ENCODE data around the gene SLC29A2.
"Not testable (repeated sequence)": the region's sequence is repeated elsewhere in the genome, so short reads cannot be mapped to it uniquely, and the experiment has no call there.

Gene SLC29A2

DNA sequence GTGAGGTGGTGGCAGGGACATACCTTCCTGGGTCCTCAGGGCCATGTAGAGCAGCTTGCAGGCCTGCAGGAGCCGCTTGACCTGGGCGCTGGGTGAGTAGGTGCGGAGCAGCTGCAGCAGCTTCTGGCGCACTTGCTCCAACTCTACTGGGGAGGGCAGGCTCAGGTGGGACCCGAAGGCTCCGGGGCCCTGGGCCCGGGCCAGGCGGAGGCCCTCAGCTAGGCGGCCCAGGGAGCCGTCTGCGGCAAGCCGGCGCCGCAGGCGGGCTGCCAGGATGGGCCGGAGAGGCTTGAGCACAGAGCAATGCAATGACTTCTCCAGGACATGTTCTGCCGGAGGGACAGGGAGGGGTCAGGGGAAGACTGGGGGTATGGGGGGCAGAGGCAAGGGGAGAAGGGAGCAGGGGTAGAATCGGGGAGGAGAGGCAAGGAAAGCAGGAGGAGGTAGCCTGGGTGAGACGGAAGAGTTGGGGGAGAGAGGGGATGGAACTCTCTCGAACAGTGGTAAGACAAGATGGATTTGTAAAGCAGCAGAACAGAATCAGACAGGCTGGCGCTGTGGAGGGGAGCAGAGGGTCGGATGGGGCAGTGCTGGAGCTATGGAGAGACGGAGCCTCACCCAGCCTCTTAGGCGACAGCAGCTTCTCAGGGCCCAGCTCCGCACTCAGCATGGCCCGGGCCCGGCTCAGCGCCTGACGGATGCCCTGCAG, 37.5 kb downstream of the SLC29A2 start:
- no peak for DNase-seq (ENCODE audit: low spot score)

DNA sequence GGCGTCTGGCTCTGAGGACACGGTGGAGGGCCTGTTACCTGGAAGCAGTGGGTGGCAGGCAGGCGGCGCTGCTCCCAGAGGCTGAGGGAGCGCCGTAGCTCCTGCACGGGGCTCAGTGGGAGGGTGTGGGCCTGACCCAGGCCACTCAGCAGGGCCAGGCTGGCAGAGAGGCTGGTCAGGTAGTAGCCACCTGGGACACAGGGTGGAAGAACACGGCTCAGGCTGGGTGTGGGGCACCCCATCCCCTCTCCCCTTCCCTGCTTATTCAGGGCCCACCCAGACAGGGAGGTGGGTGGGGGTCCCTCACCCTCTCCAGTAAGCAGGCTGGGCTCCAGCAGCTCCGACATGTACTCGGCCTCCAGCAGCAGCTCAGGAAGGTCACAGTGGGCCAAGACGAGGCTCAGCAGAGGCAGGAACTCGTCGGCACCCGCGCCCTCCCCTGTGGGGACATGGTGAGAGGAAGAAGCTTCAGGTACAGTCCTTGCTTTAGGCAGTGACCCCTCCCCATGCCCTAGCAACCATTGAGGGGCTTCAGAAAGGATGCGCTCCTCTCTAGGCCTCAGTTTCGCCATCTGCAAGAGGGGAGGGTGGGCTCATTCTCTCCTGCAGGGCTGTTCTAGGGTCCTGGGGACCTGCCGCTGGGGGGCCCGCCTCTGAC, 38.2 kb downstream of the SLC29A2 start:
- no peak for DNase-seq (ENCODE audit: low spot score)

- no peak for DNase-seq (ENCODE audit: low spot score)
Measured at GRCh38 chr11:66332371-66333219, 39.0 kb downstream of the SLC29A2 start.

GRCh38 chr11:66331542-66332370, 39.8 kb downstream of the SLC29A2 start:
- DNase-seq (ENCODE audit: low spot score): no peak

DNA sequence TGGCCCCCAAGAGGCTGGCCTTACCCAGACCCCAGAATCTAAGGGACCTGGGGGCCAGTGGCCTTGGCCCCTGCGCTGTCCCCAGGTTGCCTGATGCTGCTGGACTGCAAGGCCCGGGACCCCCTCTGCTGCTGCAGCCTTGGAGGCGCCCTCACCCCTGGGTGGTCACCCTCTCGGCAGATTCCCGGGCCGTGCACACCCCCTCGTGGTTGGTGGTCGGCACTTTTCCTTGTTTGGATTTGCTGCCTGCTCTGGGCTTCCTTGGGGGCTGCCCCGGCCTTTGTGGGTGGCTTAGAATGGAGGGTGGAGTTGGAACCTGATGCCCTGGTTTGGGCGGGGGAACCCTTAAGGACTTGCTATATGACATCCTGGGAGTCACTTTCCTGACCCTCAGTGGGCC, 40.6 kb downstream of the SLC29A2 start:
- no peak for DNase-seq (ENCODE audit: low spot score)

- no peak for DNase-seq (ENCODE audit: low spot score)
Measured at GRCh38 chr11:66329165-66329673, 42.3 kb downstream of the SLC29A2 start.

DNA sequence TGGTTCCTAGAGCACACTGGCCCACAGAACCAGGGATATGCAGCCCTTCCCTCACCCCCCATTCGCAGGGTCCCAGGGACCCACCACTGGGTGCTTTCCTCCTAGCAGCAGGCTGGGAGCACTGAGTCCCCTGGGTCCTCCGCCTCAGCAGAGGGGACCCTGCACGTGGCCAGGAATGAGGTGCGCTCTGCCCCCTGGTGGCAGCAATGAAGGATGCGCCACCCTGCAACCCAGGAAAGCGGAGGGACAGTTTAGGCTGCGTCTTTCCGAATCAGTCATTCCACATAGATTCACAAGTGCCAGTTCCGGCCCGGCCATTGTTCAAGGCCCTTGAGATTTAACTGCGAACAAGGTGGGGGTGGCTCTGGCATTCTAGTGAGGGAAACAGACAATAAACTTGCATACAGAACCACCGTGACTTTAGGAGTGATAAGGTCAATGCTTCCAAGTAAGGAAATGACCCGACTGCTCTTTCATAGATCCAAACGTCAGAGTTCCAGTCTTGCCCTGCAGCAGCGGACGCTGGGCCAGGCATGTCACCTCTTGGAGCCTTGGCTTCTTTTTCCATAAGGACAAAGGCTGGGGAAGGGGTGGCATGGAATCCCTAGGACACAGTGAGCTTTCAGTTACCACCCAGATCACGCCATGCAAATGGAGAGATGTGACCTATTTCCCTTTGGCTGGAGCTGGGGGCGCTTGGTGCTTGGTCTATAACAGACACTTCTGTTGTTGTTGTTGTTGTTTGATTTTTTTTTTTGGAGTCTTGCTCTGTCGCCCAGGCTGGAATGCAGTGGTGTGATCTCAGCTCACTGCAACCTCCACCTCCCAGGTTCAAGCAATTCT, 43.0 kb downstream of the SLC29A2 start:
- peak; percentile 83 for DNase-seq (ENCODE audit: low spot score)

DNA sequence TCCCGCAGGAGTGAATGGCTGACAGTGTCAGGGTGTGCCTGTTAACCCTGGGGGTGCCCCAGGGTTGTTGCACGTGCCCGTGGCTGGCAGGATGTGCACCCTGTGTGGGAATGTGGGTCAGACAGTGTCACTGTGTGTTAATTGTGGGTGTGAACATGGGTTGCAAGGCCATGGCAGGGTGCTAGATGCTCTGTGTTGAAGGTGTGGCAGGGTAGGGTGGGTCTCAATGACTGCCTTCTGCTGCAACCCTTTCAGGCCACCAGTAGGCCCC, 43.6 kb downstream of the SLC29A2 start:
- peak; percentile 54 for DNase-seq (ENCODE audit: low spot score)

- no peak for DNase-seq (ENCODE audit: low spot score)
Measured at GRCh38 chr11:66327171-66328030, 44.2 kb downstream of the SLC29A2 start.

DNA sequence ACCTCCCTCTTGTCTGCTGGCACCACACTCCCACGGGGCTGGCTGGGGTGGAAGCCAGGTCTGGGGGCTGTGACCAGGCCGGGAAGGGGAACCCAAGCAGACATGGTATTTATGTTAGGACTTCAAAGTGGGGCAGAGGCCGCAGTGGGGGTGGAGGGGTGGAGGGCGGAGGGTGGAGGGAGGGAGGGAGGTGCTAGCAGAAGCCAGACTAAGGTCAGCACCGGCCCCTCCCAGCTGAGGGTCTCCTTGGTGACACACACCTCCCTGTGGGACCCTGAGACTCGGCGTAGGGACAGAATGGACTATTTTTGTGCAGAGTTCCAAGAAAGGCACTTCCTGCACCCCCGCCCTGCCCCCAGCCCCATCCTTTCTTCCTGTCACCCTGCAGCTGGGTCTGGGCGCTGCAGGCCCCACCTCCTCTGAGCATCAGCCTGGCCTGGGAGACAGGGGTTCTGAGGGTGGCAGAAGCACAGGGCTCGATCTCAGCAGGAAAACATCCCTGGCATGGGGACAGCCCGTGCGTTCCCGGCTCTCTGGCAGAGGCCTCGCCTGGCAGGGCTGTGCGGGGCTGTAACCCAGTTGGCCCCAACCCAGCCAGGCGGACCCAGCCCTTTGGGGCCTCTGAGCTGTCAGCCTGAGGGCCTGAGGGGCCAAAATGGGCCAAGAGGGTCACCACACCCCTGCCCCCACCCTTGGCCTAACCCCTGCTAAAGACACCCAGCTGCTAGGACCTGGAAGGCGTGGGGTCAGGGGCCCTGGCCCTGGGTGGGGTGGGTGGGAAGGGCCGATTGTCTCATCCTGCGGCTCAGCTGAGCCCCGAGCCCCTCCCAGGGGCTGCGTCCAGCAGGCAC, 45.1 kb downstream of the SLC29A2 start:
- peak; percentile 24 for DNase-seq (ENCODE audit: low spot score)

GRCh38 chr11:66325263-66325671, 46.3 kb downstream of the SLC29A2 start:
- DNase-seq (ENCODE audit: low spot score): no peak

DNA sequence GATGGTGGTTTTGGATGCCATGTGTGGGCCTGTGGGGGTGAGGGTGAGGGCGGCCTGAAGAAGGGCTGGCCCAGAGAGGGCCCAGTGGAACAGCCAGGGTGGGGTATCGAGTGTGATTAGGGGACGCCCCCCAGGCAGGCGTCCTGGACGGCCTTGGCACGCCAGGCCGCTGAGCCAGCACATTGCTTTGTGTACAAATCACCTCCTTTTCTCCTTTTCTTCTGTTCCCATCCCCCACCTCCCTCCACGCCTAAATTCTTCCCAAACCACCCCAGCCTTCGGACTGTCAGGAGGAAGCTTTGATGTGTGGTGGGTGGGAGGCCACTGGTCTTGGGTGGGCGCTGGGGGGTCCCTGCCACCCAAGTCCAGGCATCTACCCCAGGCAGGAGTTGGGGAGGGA, 46.9 kb downstream of the SLC29A2 start:
- DNase-seq (ENCODE audit: low spot score): no peak

- DNase-seq (ENCODE audit: low spot score): no peak
Measured at GRCh38 chr11:66323684-66324083, 47.9 kb downstream of the SLC29A2 start.

GRCh38 chr11:66322732-66323427, 48.7 kb downstream of the SLC29A2 start:
- DNase-seq (ENCODE audit: low spot score): no peak

- no peak for DNase-seq (ENCODE audit: low spot score)
Measured at GRCh38 chr11:66321606-66322005, 50.0 kb downstream of the SLC29A2 start.

- DNase-seq (ENCODE audit: low spot score): not testable (repeated sequence)
Measured at GRCh38 chr11:66320748-66321147, 50.8 kb downstream of the SLC29A2 start.

DNA sequence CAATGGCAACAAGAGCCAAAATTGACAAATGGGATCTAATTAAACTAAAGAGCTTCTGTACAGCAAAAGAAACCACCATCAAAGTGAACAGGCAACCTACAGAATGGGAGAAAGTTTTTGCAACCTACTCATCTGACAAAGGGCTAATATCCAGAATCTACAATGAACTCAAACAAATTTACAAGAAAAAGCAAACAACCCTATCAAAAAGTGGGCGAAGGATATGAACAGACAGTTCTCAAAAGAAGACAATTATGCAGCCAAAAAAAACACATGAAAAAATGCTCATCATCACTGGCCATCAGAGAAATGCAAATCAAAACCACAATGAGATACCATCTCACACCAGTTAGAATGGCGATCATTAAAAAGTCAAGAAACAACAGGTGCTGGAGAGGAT, 51.3 kb downstream of the SLC29A2 start:
- DNase-seq (ENCODE audit: low spot score): not testable (repeated sequence)

DNA sequence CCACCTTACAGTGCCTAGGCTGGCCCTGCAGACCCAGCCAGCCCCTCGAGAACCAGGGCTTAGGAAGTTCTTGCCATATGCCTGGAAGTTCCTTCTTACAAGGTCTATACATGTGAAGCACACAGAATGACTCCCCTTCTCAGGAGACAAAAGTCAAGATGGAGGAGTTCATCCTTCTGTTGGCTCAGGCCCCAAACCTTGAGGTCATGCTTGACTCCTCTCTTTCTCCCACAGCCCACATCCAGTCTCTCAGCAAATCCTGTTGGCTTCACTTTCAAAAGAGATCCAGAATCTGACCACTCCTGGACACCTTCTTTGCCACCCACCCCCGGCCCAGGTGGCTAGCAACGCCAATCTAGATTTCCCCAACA, 53.0 kb downstream of the SLC29A2 start:
- DNase-seq (ENCODE audit: low spot score): no peak
